Amygdala (tissue), 56 donors: ENCODE data around the gene IGF2.

Source experiments
- DNase-seq, 56 donors: peaks; one replicate each; lab custom pipeline; 2025; lab: John Stamatoyannopoulos, UW

The IGF2 gene

GRCh38 chr11:2107521-2107920, 31.7 kb downstream of the IGF2 start:
- DNase-seq, result no peak

GRCh38 chr11:2106583-2107209, 32.5 kb downstream of the IGF2 start:
- no peak for DNase-seq

GRCh38 chr11:2105511-2105910, 33.7 kb downstream of the IGF2 start:
- no peak for DNase-seq

- no peak for DNase-seq
These were observed 34.4 kb downstream of the IGF2 start for GRCh38 chr11:2104524-2105440.

GRCh38 chr11:2103668-2104523, 35.3 kb downstream of the IGF2 start:
- DNase-seq, result no peak

GRCh38 chr11:2102883-2103213, 36.3 kb downstream of the IGF2 start:
- DNase-seq, result no peak

GRCh38 chr11:2102132-2102882, 36.9 kb downstream of the IGF2 start:
- no peak for DNase-seq

- no peak for DNase-seq
These were observed 38.0 kb downstream of the IGF2 start for GRCh38 chr11:2101171-2101675.

- DNase-seq, result no peak
These were observed 38.6 kb downstream of the IGF2 start for GRCh38 chr11:2100361-2101170.

GRCh38 chr11:2099516-2100349, 39.5 kb downstream of the IGF2 start:
- DNase-seq, result no peak

- DNase-seq, result no peak
These were observed 40.3 kb downstream of the IGF2 start for GRCh38 chr11:2098691-2099515.

GRCh38 chr11:2097998-2098690, 41.0 kb downstream of the IGF2 start:
- no peak for DNase-seq

- DNase-seq, result no peak
These were observed 41.7 kb downstream of the IGF2 start for GRCh38 chr11:2097356-2097997.

- no peak for DNase-seq
These were observed 42.3 kb downstream of the IGF2 start for GRCh38 chr11:2096919-2097301.

- DNase-seq, result no peak
These were observed 42.9 kb downstream of the IGF2 start for GRCh38 chr11:2096011-2096918.
